ENCODE data around the gene HNRNPD.

GRCh38 chr4:82371497-82371896, 2.3 kb downstream of the HNRNPD start:
- TF ChIP-seq CTCF (conservative IDR thresholded peaks at IDR 0.05 in 1 of 2, IDR thresholded peaks at IDR 0.05 in 1 of 2; ENCODE audit: low read depth in 1 of 2, low read length in 2 of 2) = no peak
- no peak for TF ChIP-seq EZH2 (IDR thresholded peaks at IDR 0.05; ENCODE audit: low read length, missing control alignments)
